NT2/D1 (cell line): ENCODE measurements around the gene CACHD1.

Experiments used
- DNase-seq: peaks from one replicate; pipeline ENCODE4 v3.0.0-alpha.2; 2011; ENCODE audit warnings: low read depth, low spot score
- H3K27me3 ChIP-seq: 2 replicates; pipeline ENCODE4 v1.6.0; 2011; ENCODE audit warnings: mild to moderate bottlenecking; ENCODE audit not compliant: insufficient read length, insufficient read depth
- H3K36me3 ChIP-seq: 2 replicates; pipeline ENCODE4 v1.6.1; 2011; ENCODE audit warnings: mild to moderate bottlenecking, low read length, mixed read lengths; ENCODE audit not compliant: insufficient read depth, insufficient read length
- H3K4me1 ChIP-seq: 2 replicates; pipeline ENCODE4 v1.5.1; 2011; ENCODE audit not compliant: insufficient read depth, insufficient read length
- H3K4me3 ChIP-seq: 2 replicates; pipeline ENCODE4 v1.5.1; 2011; ENCODE audit warnings: low read depth; ENCODE audit not compliant: insufficient read length
- H3K9ac ChIP-seq: 2 replicates; pipeline ENCODE4 v1.6.0; 2011; ENCODE audit warnings: low read depth; ENCODE audit not compliant: insufficient read length
- H3K9me3 ChIP-seq: 2 replicates; pipeline ENCODE4 v1.5.1; 2011; ENCODE audit warnings: mild to moderate bottlenecking, low read length; ENCODE audit not compliant: insufficient read depth
- SUZ12 ChIP-seq: IDR thresholded peaks from 2 replicates; pipeline ENCODE4 v1.6.1; 2011; ENCODE audit not compliant: insufficient read length, insufficient read depth; ENCODE audit errors: extremely low read depth
- YY1 ChIP-seq: IDR thresholded peaks from 2 replicates; pipeline ENCODE4 v1.6.1; 2011; ENCODE audit not compliant: insufficient read length, insufficient read depth
- ZNF274 ChIP-seq: IDR thresholded peaks from 2 replicates; pipeline ENCODE4 v1.6.1; 2011; ENCODE audit warnings: mild to moderate bottlenecking, low read depth, low read length

CACHD1 gene

DNA sequence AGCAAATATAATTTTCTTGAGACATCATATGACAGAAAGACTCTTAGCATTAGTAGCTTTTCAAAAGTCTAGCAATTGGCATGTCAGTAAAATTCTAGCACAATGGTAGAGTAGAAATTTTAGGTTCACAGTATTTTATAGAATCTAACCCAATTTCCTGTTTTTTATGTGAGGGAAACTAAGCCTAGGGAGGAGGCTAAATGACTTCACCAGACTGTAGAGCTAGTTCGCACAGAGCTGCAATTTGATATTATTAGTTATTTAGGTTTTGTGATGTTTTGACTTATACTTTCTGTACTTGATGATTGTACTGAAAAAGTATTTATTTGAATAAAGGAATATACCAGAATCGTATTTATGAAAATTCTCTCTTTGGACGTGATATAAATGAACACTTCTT lies 68.5 kb downstream of the CACHD1 start:
- H3K9ac ChIP-seq: no peak overlapping the region
- no peak for DNase-seq
- H3K27me3 ChIP-seq: no peaks in the 10 kb centered on the region
- no peaks in the 10 kb centered on the region for H3K36me3 ChIP-seq
- no peaks in the 10 kb centered on the region; the same call in 1 of the 2 replicates for H3K9me3 ChIP-seq
- H3K4me1 ChIP-seq: peaks cover 4% of the 10 kb centered on the region
- TF ChIP-seq SUZ12 (no peak), YY1 (no peak), ZNF274 (no peak)
- no peak overlapping the region for H3K4me3 ChIP-seq

DNA sequence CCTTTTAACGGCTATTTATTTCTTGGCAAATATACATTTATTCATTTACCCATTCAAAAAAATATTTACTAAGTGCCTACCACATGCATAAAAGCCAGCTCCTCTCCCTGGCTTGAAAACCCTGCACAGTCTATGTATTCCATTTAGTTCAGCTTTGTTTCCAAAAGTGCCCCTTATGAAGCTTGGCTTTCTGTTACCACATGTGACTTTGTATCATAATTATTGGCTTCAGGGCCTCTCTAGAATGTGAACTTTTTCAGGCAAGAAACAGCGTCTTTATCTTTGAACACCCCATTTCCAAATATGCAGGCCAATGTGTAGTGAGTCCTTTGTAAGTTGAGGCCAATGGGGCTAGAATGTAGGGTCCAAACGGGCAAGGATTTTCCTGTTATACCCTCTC lies 69.4 kb downstream of the CACHD1 start:
- Histone ChIP-seq H3K27me3 (no peaks in the 10 kb centered on the region), H3K4me1 (peaks cover 4% of the 10 kb centered on the region), H3K4me3 (no peak overlapping the region), H3K9ac (no peak overlapping the region), H3K9me3 (no peaks in the 10 kb centered on the region; the same call in 1 of the 2 replicates), H3K36me3 (no peaks in the 10 kb centered on the region)
- no peak for TF ChIP-seq ZNF274
- TF ChIP-seq SUZ12: no peak
- TF ChIP-seq YY1: no peak
- no peak for DNase-seq

DNA sequence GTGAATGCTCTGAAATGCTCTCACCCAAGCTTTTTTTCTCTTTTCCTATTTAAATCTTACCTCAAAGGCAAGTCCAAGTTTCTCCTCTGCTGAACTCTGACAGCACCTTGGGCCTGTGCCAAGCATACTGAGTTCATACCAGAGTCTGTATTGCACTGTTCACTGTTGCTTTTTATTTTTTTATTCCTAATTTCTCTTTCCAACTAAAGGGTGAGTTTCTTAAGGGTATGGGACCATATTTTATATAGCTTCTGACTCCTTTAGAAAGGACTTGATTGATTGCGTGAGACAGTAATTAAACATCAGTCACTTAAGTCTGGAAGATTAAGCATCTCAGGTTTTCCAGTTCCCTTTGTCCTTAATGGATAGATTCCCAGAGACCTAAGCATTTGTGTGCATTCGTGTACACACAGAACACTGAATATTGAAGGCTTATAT lies 69.9 kb downstream of the CACHD1 start:
- H3K4me3 ChIP-seq: no peak overlapping the region
- DNase-seq: no peak
- H3K36me3 ChIP-seq: no peaks in the 10 kb centered on the region
- no peaks in the 10 kb centered on the region for H3K27me3 ChIP-seq
- no peaks in the 10 kb centered on the region for H3K9me3 ChIP-seq
- TF ChIP-seq SUZ12 (no peak), ZNF274 (no peak), YY1 (no peak)
- peaks cover 4% of the 10 kb centered on the region for H3K4me1 ChIP-seq
- H3K9ac ChIP-seq: no peak overlapping the region

DNA sequence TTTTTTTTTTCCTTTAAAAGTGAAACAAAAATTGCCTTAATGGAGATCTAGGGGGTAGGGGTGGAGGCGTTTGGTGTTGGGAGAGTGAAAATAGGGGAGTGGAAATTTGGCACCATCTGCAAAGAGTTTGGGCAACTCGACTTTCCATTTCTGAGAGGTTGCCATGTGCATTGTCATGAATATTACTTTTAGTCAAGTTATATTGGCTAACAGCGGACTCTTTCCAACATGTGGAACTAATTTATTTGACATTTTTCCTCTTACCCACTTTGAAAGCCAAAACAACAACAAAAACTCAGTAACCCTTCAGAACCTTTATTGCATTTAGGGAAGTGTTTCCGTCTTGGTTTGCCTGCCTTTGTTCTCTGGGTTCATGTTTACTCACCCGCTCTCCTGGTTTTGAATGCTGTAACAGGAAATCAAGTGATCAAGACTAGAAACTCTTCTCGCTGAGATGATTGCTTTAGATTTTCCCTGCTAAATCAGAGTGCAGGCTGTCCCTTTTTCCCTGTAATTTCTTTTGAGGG lies 70.4 kb downstream of the CACHD1 start:
- Histone ChIP-seq H3K36me3 (no peaks in the 10 kb centered on the region), H3K4me3 (no peak overlapping the region), H3K4me1 (peaks cover 4% of the 10 kb centered on the region), H3K9me3 (no peaks in the 10 kb centered on the region), H3K27me3 (no peaks in the 10 kb centered on the region), H3K9ac (no peak overlapping the region)
- no peak for DNase-seq
- TF ChIP-seq YY1: no peak
- no peak for TF ChIP-seq ZNF274
- no peak for TF ChIP-seq SUZ12

DNA sequence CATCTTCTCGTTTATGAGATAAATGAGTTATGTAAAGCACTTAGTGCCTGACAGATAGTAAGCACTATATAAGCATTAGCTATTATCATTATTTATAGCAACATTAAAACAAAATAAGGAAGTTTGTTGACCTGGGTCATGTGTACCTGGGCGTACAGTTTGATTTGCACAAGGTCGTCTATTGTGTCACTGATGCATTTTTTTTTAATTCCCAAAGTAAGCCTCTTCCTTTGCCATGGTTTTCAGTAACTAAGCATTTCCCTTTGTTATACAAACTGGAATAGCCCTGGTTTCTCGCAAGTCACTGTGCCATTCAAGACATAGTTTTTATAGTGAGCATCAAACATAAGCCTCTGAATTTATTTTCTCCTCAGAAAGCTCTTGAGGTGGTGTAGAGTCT lies 72.2 kb downstream of the CACHD1 start:
- H3K4me1 ChIP-seq: peaks cover 4% of the 10 kb centered on the region
- H3K36me3 ChIP-seq: no peaks in the 10 kb centered on the region
- TF ChIP-seq ZNF274: no peak
- TF ChIP-seq YY1: no peak
- no peak for TF ChIP-seq SUZ12
- DNase-seq: no peak
- no peaks in the 10 kb centered on the region for H3K27me3 ChIP-seq
- H3K9ac ChIP-seq: no peak overlapping the region
- H3K9me3 ChIP-seq: no peaks in the 10 kb centered on the region
- no peak overlapping the region for H3K4me3 ChIP-seq

DNA sequence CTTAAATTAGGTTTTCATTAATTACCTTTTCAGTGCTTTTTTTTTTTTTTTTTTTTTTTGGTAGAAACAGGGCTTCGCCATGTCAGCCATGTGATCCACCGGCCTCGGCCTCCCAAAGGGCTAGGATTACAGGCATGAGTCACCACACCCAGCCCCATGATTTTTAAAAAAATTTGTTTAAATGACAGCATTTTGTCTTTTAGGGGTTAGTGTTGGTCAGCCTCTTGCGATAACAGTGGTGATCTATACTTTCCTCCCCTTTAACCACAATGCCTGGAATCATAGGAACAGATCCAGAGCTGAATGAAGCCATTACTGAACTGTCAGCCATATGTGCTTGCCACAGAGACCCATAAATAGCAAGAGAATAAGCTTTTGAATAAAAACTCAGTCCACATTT lies 73.9 kb downstream of the CACHD1 start:
- H3K27me3 ChIP-seq: no peaks in the 10 kb centered on the region
- TF ChIP-seq SUZ12: no peak
- no peak overlapping the region for H3K4me3 ChIP-seq
- H3K36me3 ChIP-seq: no peaks in the 10 kb centered on the region
- H3K4me1 ChIP-seq: peaks cover 4% of the 10 kb centered on the region
- no peaks in the 10 kb centered on the region for H3K9me3 ChIP-seq
- no peak overlapping the region for H3K9ac ChIP-seq
- no peak for DNase-seq

DNA sequence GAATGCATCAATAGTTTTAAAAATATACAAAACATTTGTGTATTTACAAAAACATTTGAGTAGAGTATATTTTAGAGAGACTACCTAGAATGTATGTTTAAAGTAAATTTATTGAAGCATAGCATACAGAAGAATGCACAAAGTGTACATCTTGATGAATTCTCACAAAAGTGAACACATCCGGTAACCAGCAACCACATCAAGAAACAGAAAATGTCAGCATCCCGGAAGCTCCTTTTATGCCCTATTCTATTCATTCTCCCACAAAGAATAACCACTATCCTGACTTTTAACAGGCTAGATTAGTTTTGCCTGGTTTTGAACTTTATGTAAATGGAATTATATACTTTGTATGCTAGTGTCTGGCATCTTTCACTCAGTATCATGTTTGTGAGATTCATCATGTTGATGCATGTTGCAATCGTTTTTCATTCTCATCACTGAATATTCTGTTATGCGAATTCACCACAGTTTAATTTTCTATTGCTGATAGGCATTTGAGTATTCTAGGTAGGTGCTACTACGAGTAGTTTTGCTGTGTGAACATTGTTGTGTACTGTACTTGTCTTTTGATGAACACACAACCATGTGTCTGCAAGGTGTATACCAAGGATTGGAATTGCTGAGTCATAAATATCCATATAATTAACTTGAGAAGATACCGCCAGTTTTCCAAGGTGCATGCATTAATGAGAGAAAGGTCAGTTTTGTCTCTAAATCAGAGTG lies 75.4 kb downstream of the CACHD1 start:
- H3K9me3 ChIP-seq: no peaks in the 10 kb centered on the region
- no peaks in the 10 kb centered on the region for H3K36me3 ChIP-seq
- no peak overlapping the region for H3K4me3 ChIP-seq
- H3K27me3 ChIP-seq: no peaks in the 10 kb centered on the region
- H3K4me1 ChIP-seq: peaks cover 4% of the 10 kb centered on the region
- no peak overlapping the region for H3K9ac ChIP-seq
- DNase-seq: no peak
- no peak for TF ChIP-seq SUZ12
- no peak for TF ChIP-seq ZNF274
- no peak for TF ChIP-seq YY1
